NCI-H128 (cell line): ENCODE measurements around the gene UBIAD1.
"Not testable (repeated sequence)": the region's sequence is repeated elsewhere in the genome, so short reads cannot be mapped to it uniquely, and the experiment has no call there.

Experiments used
- DNase-seq: peaks from one replicate; lab custom pipeline; 2025; ENCODE audit not compliant: unreplicated experiment; lab: John Stamatoyannopoulos, UW

UBIAD1 gene

DNA sequence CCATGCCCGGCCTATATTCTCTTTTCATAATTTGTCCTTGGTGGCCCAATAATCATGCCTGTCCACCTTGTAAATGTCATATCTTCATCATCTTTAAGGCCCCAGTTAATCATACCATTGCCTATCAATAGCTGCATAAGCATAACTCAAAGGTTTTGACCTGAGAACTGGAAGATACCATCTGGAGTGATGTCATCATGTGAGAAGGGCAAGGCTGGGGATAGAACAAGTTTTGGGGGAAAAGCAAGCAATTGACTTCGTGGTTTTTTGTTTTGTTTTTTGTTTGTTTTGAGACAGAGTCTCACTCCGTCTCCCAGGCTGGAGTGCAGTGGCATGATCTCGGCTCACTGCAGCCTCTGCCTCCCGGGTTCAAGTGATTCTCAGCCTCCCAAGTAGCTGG lies 6.2 kb downstream of the UBIAD1 start:
- no peak for DNase-seq

DNA sequence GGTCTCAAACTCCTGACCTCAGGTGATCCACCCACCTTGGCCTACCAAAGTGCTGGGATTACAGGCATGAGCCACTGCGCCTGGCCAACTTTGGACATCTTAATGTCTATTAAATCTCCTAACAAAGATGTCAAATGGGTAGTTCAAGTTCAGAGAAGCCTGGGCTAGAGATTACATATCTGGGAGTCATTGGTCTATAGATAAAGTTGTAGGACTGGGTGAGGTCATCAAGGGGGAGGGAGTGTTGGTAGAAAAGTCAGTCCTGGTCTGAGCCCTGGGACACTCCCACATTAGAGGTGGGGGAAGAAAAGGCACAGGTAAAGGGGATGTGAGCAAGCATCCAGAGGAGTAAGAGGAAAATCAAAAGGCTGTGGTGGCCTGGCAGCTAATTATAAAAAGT lies 6.6 kb downstream of the UBIAD1 start:
- no peak for DNase-seq

DNA sequence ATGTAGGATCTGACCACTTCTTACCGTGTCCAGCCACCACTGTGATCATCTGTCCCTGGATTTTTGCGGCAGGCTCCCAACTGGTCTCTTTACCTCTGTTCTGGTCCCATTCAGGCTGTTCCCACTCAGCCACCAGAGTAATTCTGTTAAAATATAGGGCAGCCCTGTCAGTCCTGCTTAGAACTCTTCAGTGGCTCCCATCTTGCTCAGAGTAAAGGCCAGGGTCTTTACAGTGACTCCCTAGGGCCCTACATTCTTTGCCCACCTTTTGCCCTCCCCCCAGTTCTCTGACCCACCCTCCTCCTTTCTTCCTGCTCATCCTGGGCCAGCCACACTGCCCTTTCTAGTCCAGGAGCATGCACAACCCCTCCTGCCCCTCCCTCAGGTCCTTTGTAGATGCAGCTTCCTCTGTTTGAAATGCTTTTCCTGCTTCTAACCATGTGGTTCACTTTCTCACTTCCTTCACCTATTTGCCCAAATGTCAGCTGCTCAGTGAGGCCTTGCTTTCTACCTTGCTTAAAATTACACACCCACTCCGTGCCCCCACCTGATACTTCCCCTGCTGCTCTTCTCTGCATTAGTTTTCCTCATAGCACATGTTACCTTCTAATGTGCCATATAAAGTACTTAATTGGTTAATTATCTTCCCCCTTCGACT lies 7.8 kb downstream of the UBIAD1 start:
- no peak for DNase-seq

DNA sequence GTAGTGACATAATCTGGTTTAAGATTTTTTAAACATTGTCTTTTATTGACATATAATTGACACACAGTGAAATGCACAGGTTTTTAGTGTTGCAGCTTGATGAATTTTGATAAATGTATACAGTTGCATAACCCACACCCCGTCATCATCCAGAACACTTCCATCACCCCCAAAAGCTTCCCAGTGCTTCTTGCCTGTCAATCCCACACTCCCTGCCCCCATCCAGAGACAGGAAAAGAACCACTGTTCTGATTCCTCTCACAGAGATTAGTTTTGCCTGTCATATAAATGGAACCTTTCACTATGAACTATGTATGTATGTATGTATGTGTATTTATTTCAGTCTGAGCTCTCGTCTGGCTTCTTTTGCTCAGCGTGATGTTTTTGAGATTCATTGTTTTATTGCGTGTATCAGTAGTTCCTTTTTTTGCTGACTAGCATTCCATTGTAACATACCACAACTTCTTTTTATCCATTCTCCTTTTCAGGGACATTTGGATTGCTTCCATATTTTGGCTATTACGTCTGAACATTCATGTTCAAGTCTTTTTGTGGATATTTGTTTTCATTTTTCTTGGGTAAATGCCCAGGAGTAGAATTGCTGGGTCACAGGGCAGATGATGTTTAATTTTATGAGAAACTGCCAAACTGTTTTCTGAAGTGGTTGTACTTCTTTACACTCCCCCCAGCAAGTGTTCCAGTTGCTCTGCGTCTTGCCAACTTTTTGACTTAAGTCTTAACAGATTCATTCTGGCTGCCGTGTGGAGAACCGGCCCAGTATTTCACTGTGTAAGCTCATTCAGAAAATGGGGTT lies 8.7 kb downstream of the UBIAD1 start:
- no peak for DNase-seq

DNA sequence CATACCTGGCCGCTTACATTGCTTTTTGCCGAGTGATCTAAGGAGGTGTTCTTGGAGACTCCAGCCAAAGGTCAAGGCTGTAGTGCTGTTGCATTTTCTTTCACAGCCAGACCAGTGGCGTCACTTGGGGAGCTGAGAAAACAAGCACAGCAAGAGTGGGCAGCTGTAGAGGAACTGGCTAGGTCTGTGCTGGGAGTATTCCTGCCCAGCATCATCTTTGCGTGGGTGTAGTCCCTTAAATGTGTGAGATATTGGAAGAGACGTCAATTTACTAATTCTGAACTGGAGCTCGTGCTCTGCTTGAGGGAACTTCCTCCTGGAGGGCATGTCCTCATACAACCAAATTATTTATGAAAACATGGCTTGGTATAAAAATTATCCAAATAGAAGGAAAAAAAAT lies 10.2 kb downstream of the UBIAD1 start:
- no peak for DNase-seq

DNA sequence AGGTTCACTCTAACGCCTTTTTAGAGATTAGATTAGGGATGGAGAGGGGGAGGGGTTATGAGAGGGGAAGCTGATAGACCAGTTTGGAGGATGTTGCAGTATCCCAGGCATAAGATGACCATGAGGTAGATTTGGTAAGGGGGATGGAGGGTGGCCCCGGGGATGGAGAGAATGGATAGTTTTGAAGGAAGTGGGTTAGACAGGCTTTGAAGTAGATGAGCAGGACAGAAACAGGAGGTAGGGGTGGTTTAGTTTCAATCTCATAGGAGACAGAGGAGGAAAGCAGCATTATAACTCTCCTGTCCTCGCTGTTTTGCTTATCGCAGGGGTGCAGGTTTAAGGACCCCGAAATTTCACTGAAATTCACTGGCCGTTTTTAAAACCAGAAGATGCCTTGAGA lies 11.8 kb downstream of the UBIAD1 start:
- no peak for DNase-seq

DNA sequence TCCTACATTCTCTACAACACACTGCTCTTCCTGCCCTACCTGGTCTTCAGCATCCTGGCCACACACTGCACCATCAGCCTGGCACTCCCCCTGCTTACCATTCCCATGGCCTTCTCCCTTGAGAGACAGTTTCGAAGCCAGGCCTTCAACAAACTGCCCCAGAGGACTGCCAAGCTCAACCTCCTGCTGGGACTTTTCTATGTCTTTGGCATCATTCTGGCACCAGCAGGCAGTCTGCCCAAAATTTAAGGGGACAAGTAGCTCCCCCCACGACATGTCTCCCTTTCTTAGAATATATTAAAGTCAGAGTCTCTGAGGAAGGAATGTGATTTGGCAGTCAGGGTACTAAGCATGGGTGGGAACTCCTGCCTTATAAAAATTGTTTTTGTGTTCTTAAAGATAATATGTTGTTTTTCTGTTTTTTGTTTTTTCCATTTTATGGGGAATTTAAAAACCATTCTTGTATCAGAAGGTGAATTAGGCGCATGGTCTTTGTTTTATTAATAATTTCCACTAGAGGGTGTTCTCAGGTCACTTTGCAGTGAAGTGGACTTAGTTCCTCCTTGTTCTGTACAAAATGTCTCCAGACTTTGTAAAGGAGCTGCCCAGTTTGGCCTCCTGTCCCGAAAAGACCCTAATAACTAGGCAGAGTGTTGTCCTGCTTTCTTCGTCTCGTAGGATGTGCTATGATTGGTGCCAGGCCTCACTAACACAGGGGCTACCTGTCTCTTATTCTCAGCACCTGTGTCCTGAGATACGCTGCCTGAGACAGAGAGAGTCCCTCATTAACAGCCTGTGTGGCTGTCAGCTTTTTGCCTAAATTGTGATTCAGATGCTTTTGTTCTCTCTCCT lies 13.1 kb downstream of the UBIAD1 start:
- no peak for DNase-seq

DNA sequence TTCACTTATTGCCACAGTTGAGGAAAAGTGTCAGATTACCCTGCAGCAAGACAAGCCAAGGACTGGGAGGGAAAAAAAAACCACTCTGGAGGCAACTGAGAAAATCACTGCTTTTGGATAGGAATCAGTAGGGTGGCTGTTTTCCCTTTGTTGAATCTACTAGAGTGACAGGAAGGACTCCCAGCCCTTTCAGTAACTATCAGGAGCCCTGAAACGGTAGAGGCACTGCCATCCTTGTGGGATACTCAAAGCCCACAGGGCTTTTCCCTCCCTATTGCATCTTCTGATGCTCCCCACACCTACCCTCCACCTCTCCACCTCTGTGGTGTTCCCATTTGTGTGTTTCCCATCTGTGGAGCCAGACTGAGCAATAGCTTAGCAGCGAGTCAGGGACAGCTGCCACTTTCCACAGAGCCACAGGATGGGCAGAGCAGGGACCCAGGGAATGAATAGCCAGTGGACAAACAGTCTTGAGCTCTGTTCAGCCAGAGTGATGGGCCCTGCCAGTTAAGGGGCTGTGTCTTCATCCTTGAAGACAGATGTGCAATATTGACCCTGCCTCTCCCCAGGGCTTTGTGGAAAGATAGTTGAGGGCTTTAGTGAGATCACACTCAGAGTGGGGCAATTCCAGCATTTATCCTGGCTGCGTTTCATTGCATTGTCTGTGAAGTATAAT lies 13.9 kb downstream of the UBIAD1 start:
- no peak for DNase-seq

DNA sequence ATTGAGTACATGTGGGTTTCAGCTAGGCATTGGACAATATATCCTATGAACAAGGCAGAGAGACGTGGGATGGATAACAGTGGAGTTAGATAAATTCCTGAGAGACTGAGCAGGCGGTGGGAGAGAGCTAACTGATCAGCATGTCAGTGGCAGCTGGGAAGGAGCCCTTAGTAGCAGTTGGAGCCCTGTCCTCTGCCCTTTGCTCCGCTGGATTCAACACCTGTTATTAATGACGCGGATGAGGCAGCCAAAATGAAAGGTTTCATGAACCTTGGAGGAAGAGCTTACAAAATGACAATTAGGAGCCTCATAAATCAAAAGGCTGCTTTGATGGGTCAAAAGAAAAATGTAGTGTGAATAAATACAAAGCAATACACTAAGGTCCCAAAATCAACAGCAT lies 16.1 kb downstream of the UBIAD1 start:
- DNase-seq: no peak

DNA sequence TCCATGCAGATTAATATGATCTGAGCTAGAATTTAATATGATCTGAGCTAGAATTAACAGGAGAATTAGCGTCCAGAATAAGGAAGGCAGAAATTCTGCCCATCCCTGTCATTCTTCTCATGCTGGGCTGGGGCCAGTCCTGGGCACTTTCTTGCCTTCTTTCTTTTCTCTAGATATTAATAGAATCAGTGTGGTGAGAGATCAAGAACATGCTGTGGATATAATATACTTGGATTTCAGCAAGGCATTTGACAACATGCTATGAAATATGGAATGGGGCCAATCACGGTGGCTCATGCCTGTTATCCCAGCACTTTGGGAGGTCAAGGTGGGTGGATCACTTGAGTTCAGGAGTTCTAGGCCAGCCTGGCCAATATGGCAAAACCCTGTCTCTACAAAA lies 18.1 kb downstream of the UBIAD1 start:
- DNase-seq: no peak

DNA sequence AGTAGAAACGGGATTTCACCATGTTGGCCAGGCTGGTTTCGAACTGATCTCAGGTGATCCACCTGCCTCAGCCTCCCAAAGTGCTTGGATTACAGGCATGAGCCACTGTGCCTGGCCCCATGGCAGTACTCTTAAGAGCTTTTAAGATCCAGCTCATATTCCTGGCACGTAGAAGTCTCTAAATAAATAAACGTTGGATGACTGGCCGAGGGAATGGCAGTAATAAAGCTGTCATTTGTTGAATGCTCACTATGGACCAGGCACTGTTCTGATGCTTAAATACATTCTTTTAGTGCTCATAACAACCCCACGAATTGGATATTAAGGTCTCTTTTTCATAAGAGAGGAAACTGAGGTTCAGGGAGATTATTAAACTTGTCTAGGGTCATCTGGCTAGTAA lies 20.9 kb downstream of the UBIAD1 start:
- DNase-seq: no peak

DNA sequence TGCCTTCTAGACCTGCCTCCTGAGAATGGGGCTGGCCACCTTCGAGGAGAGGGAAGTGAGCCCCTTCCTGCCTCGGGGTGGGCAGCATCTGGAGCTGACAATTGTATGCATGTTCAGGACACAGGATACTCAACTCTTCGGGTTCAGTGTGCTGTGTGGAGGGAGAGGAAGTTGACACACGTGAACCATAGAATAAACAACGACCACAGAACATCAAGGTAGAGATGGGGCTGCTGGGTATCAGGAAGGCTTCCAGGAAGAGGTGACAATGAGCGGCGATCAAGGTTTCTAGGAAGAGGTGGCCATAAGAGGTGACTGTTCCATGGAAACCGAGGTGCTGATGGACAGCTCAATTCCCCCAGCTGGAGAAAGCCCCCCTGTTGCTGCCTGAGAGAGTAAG lies 22.0 kb downstream of the UBIAD1 start:
- no peak for DNase-seq

DNA sequence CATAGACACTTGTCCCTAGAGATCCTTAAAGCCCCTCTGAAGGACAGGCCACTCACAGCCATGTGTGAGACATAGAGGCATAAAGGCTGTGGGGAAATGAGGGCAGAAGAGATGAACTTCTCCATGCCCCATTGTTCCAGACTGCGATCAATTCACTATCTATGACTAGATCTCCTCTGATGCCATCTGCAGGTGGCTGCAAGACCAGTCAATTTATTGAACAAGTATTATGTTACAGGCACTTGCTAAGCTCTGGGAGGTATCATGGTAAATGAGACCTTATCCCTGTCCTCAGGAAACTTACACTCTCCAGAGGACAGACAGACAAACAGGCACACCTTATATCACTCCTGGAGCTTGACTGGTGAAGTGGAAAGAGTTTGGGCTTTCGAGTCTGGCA lies 22.9 kb downstream of the UBIAD1 start:
- no peak for DNase-seq

DNA sequence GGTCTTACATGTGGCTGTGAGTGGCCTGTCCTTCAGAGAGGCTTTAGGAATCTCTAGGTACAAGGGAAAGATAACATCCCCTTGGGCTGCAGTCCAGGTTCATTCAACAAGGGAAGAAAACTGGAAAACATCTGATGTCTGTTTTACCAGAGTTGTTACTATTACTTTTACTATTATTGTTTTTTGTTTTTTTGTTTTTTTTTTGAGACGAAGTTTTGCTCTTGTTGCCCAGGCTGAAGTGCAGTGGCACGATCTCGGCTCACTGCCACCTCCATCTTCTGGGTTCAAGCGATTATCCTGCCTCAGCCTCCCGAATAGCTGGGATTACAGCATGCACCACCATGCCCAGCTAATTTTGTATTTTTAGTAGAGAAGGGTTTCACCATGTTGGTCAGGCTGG lies 24.8 kb downstream of the UBIAD1 start:
- DNase-seq: not testable (repeated sequence)

DNA sequence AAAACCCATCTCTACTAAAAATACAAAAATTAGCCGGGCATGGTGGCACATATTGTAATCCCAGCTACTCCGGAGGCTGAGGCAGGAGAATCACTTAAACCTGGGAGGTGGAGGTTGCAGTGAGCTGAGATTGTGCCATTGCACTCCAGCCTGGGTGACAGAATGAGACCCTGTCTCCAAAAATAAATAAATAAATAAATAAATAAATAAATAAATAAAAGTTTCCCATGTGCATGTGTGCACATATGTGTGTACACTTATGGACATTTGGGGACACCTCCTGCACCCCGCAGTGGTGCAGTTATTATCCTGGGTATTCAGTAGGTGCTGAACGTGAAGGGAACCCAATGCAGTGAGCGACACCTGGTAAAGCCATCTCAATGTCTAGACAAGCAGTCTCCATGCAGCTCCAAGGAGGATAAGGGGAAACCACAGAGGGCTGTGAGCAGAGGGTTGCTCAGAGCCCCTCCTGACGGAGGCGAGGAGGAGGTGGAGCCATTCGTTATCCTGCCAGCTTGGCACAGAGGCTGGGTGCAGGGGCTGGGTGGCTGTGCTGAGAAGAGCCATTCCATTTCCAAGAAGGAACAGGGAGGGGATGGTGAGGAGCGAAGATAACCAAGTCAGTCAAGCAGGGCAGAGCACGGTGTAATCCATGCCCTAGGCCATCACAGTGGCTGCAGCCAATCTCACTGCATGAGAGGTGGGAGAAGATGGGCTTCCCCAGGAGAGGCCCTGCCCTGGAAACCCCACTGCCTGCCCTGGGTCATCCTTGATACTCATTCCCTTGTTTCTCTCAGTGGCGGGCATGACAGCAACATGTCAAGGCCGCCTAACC lies 25.6 kb downstream of the UBIAD1 start:
- no peak for DNase-seq

DNA sequence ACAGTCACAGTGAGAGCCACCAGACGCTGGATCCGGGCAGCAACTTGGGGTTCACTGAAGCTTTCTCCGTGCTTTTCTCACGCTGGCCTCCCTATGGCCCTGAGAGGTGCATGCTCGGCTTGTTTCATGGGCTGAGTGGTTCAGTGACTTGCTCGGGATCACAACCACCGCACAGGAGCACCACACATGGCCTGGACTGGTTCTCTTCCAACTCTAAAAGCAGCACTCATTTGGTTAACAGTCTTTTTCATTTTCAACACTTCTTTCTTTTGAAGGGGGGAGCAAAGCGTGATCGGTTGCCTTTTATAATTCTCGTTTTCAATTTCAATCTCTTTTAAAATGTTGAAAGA lies 26.2 kb downstream of the UBIAD1 start:
- no peak for DNase-seq

DNA sequence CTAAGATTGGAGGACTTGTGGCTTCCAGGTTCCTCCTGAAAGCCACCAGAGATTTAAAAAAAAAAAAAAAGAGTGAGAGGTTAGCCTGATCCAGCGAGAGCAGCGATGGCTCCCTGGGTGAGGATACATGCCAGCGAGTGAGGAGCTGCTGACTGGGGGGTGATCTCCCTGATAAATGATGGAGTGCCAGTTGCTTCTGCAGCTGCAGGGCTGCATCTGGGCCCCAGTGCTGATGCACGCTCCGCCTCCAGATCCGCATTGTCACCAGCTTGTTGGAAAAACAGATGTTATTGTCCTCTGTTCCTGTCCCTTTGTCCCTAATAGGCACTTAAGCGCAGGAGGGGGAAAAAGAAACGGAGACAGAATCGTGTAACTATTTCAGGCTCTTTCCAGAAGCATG lies 28.6 kb downstream of the UBIAD1 start:
- DNase-seq: no peak

DNA sequence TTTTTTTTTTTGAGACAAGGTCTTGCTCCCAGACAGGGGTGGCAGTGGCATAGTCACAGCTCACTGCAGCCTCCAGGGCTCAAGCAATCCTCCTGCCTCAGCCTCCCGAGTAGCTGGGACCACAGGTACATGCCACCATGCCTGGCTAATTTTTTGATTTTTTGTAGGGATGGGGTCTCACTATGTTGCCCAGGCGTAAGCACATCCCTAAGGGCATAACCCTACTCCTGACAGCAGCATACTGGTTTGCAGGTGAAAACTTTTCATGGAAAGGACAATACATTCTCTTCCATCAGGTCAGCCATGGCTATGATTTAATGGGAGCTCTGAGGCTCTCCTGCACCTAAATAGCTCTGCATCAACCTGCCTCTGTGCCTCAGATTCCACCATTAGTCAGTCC lies 29.4 kb downstream of the UBIAD1 start:
- no peak for DNase-seq

DNA sequence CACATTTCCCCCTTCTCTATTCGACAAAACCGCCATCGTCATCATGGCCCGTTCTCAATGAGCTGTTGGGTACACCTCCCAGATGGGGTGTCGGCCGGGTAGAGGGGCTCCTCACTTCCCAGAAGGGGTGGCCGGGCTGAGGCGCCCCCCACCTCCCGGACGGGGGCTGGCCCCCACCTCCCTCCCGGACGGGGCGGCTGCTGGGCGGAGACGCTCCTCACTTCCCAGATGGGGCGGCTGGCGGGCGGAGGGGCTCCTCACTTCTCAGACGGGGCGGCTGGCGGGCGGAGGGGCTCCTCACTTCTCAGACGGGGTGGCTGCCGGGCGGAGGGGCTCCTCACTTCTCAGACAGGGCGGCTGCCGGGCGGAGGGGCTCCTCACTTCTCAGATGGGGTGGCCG lies 32.5 kb downstream of the UBIAD1 start:
- not testable (repeated sequence) for DNase-seq

DNA sequence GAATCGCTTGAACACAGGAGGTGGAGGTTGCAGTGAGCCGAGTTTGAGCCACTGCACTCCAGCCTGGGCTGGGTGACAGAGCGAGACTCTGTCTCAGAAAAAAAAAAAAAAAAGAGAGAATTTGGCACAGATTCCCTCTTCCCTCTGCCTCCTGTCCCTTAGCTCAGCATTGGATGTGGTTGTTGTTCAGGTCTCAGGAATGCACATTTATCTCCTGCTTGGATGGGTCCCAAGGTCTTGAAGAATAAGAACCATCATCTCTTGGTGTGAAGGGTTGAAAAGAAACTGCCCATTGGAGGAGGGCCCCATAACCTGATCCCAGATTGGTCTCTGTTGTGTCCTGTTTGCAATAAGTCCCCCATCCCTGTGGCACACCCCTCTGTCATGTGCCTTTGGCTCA lies 34.9 kb downstream of the UBIAD1 start:
- no peak for DNase-seq
